ENCODE data around the gene NCAPG2. TPM values are rescaled to one million over a fixed set of nuclear protein-coding genes. Genes with fewer than 3 reads are reported as not detected.

The NCAPG2 gene
- total and polyA plus RNA-seq, 2 experiments from 2014 or later = 38.7 to 91.2 TPM

- TF ChIP-seq, protein P1, sequence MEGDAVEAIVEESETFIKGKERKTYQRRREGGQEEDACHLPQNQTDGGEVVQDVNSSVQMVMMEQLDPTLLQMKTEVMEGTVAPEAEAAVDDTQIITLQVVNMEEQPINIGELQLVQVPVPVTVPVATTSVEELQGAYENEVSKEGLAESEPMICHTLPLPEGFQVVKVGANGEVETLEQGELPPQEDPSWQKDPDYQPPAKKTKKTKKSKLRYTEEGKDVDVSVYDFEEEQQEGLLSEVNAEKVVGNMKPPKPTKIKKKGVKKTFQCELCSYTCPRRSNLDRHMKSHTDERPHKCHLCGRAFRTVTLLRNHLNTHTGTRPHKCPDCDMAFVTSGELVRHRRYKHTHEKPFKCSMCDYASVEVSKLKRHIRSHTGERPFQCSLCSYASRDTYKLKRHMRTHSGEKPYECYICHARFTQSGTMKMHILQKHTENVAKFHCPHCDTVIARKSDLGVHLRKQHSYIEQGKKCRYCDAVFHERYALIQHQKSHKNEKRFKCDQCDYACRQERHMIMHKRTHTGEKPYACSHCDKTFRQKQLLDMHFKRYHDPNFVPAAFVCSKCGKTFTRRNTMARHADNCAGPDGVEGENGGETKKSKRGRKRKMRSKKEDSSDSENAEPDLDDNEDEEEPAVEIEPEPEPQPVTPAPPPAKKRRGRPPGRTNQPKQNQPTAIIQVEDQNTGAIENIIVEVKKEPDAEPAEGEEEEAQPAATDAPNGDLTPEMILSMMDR (conservative IDR thresholded peaks at IDR 0.05; ENCODE audit: low read depth in 2 of 2) = no peak
Measured at GRCh38 chr7:158684329-158684728, 20.3 kb downstream of the NCAPG2 start (continued).

GRCh38 chr7:158683541-158683940 lies 21.1 kb downstream of the NCAPG2 start:
- H3K4me1 ChIP-seq (ENCODE audit: insufficient read depth) = no peaks in the 10 kb centered on the region
- ATAC-seq (no peak), DNase-seq (ENCODE audit: low spot score) (no peak)
- no peak overlapping the region for H3K27ac ChIP-seq (ENCODE audit: low read depth)
- H3K27me3 ChIP-seq (ENCODE audit: insufficient read depth) = no peaks in the 10 kb centered on the region
- Mint-ChIP-seq H3K4me3 (no peak overlapping the region), H3K4me1 (no peaks in the 10 kb centered on the region), H3K9me3 (no peaks in the 10 kb centered on the region), H3K36me3 (ENCODE audit: low read depth) (peaks cover 71% of the 10 kb centered on the region), H3K27me3 (ENCODE audit: insufficient read depth, low read depth, poor library complexity) (no peaks in the 10 kb centered on the region), H3K27ac (peak overlapping the region; percentile 24; the same call in 1 of the 2 replicates)
- H4K20me1 ChIP-seq (replicated peaks; ENCODE audit: insufficient read depth) = peaks cover 14% of the 10 kb centered on the region; the same call in 1 of the 2 replicates
- H3K36me3 ChIP-seq (ENCODE audit: insufficient read depth) = peaks cover 77% of the 10 kb centered on the region
- no peaks in the 10 kb centered on the region for H3F3A ChIP-seq (replicated peaks; ENCODE audit: low read depth)
- no peaks in the 10 kb centered on the region for H3K9me2 ChIP-seq (ENCODE audit: insufficient read depth)
- H3K79me2 ChIP-seq (replicated peaks; ENCODE audit: insufficient read depth) = peaks cover 4% of the 10 kb centered on the region; the same call in 1 of the 2 replicates
- no peak overlapping the region for H3K4me2 ChIP-seq
- TF ChIP-seq, protein P2, sequence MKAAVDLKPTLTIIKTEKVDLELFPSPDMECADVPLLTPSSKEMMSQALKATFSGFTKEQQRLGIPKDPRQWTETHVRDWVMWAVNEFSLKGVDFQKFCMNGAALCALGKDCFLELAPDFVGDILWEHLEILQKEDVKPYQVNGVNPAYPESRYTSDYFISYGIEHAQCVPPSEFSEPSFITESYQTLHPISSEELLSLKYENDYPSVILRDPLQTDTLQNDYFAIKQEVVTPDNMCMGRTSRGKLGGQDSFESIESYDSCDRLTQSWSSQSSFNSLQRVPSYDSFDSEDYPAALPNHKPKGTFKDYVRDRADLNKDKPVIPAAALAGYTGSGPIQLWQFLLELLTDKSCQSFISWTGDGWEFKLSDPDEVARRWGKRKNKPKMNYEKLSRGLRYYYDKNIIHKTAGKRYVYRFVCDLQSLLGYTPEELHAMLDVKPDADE (IDR thresholded peaks at IDR 0.05) = no peak
- no peak for TF ChIP-seq ZNF331 (CRISPR knock-in tag; IDR thresholded peaks at IDR 0.05; ENCODE audit: low read depth)
- no peak for TF ChIP-seq JUNB (IDR thresholded peaks at IDR 0.05; ENCODE audit: unreplicated experiment)
- no peak for TF ChIP-seq EZH2 (IDR thresholded peaks at IDR 0.05; ENCODE audit: low read depth, unreplicated experiment)
- TF ChIP-seq STAT1 (IDR thresholded peaks at IDR 0.05; ENCODE audit: unreplicated experiment) = no peak
- H2AFZ ChIP-seq = no peak overlapping the region
- H3K4me3 ChIP-seq = no peak overlapping the region

DNA sequence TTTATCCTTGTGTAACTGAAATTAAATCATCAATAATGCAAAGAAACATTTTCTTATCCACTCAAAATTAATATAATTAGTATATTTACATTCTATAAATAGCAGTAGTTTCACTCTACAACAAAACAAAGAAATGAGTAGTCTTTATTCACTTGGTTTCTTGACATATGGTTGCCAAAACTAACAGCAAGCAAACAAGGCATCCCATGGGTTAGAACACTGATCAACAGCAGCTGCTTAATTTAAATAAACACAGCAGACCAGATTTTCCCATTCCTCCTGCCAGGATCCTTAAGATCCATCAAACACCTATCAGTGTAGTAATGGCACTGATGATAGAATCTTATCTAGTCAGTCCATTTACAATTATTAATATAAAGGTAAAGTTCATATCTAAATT lies 22.1 kb downstream of the NCAPG2 start:
- Histone ChIP-seq H4K20me1 (replicated peaks; ENCODE audit: insufficient read depth) (peaks cover 14% of the 10 kb centered on the region; the same call in 1 of the 2 replicates), H3K4me2 (no peak overlapping the region), H3K79me2 (replicated peaks; ENCODE audit: insufficient read depth) (peaks cover 8% of the 10 kb centered on the region; the same call in 1 of the 2 replicates), H3K27me3 (ENCODE audit: insufficient read depth) (no peaks in the 10 kb centered on the region), H3K4me1 (ENCODE audit: insufficient read depth) (no peaks in the 10 kb centered on the region), H3K4me3 (no peak overlapping the region), H3K27ac (ENCODE audit: low read depth) (no peak overlapping the region), H3F3A (replicated peaks; ENCODE audit: low read depth) (no peaks in the 10 kb centered on the region), H2AFZ (no peak overlapping the region), H3K9me2 (ENCODE audit: insufficient read depth) (no peaks in the 10 kb centered on the region), H3K36me3 (ENCODE audit: insufficient read depth) (peaks cover 72% of the 10 kb centered on the region)
- no peaks in the 10 kb centered on the region for H3K27me3 Mint-ChIP-seq (ENCODE audit: insufficient read depth, low read depth, poor library complexity)
- no peak overlapping the region for H3K27ac Mint-ChIP-seq
- H3K4me3 Mint-ChIP-seq = no peak overlapping the region
- no peak for ATAC-seq
- DNase-seq (ENCODE audit: low spot score) = no peak
- H3K9me3 Mint-ChIP-seq = no peaks in the 10 kb centered on the region
- H3K4me1 Mint-ChIP-seq = no peaks in the 10 kb centered on the region
- H3K36me3 Mint-ChIP-seq (ENCODE audit: low read depth) = peaks cover 63% of the 10 kb centered on the region
- TF ChIP-seq, protein P2 (IDR thresholded peaks at IDR 0.05) = no peak
- TF ChIP-seq ZNF114 (CRISPR knock-in tag; IDR thresholded peaks at IDR 0.05) = no peak
- TF ChIP-seq, protein P3, sequence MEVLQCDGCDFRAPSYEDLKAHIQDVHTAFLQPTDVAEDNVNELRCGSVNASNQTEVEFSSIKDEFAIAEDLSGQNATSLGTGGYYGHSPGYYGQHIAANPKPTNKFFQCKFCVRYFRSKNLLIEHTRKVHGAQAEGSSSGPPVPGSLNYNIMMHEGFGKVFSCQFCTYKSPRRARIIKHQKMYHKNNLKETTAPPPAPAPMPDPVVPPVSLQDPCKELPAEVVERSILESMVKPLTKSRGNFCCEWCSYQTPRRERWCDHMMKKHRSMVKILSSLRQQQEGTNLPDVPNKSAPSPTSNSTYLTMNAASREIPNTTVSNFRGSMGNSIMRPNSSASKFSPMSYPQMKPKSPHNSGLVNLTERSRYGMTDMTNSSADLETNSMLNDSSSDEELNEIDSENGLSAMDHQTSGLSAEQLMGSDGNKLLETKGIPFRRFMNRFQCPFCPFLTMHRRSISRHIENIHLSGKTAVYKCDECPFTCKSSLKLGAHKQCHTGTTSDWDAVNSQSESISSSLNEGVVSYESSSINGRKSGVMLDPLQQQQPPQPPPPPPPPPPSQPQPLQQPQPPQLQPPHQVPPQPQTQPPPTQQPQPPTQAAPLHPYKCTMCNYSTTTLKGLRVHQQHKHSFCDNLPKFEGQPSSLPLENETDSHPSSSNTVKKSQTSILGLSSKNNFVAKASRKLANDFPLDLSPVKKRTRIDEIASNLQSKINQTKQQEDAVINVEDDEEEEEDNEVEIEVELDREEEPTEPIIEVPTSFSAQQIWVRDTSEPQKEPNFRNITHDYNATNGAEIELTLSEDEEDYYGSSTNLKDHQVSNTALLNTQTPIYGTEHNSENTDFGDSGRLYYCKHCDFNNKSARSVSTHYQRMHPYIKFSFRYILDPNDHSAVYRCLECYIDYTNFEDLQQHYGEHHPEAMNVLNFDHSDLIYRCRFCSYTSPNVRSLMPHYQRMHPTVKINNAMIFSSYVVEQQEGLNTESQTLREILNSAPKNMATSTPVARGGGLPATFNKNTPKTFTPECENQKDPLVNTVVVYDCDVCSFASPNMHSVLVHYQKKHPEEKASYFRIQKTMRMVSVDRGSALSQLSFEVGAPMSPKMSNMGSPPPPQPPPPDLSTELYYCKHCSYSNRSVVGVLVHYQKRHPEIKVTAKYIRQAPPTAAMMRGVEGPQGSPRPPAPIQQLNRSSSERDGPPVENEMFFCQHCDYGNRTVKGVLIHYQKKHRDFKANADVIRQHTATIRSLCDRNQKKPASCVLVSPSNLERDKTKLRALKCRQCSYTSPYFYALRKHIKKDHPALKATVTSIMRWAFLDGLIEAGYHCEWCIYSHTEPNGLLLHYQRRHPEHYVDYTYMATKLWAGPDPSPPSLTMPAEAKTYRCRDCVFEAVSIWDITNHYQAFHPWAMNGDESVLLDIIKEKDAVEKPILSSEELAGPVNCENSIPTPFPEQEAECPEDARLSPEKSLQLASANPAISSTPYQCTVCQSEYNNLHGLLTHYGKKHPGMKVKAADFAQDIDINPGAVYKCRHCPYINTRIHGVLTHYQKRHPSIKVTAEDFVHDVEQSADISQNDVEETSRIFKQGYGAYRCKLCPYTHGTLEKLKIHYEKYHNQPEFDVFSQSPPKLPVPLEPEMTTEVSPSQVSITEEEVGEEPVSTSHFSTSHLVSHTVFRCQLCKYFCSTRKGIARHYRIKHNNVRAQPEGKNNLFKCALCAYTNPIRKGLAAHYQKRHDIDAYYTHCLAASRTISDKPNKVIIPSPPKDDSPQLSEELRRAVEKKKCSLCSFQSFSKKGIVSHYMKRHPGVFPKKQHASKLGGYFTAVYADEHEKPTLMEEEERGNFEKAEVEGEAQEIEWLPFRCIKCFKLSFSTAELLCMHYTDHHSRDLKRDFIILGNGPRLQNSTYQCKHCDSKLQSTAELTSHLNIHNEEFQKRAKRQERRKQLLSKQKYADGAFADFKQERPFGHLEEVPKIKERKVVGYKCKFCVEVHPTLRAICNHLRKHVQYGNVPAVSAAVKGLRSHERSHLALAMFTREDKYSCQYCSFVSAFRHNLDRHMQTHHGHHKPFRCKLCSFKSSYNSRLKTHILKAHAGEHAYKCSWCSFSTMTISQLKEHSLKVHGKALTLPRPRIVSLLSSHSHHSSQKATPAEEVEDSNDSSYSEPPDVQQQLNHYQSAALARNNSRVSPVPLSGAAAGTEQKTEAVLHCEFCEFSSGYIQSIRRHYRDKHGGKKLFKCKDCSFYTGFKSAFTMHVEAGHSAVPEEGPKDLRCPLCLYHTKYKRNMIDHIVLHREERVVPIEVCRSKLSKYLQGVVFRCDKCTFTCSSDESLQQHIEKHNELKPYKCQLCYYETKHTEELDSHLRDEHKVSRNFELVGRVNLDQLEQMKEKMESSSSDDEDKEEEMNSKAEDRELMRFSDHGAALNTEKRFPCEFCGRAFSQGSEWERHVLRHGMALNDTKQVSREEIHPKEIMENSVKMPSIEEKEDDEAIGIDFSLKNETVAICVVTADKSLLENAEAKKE (CRISPR knock-in tag; IDR thresholded peaks at IDR 0.05) = no peak
- no peak for TF ChIP-seq JUNB (IDR thresholded peaks at IDR 0.05; ENCODE audit: unreplicated experiment)
- no peak for TF ChIP-seq NANOG (IDR thresholded peaks at IDR 0.05; ENCODE audit: borderline replicate concordance)

Data from GM23338 (cell line).